Hindlimb muscle (tissue), 1 donor: ENCODE measurements around the gene HGS. TPM values are rescaled to one million over a fixed set of nuclear protein-coding genes. Genes with fewer than 3 reads are reported as not detected.

Experiments used
- DNase-seq: peaks from one replicate; pipeline ENCODE4 v3.0.0-alpha.2; 2013
- polyA plus RNA-seq: library from polyadenylated mRNA; unstranded; fragments of 120-200 nt; gene quantifications from one replicate; pipeline ENCODE4 v1.2.1, GENCODE V29; 2013; ENCODE audit not compliant: insufficient read length

The HGS gene
- polyA plus RNA-seq, 1 donor = 59.1 TPM

GRCh38 chr17:81684442-81684911 lies 666 bp downstream of the HGS start:
- no peak for DNase-seq

- no peak for DNase-seq
These were observed 1.3 kb downstream of the HGS start for GRCh38 chr17:81685108-81685507.

DNA sequence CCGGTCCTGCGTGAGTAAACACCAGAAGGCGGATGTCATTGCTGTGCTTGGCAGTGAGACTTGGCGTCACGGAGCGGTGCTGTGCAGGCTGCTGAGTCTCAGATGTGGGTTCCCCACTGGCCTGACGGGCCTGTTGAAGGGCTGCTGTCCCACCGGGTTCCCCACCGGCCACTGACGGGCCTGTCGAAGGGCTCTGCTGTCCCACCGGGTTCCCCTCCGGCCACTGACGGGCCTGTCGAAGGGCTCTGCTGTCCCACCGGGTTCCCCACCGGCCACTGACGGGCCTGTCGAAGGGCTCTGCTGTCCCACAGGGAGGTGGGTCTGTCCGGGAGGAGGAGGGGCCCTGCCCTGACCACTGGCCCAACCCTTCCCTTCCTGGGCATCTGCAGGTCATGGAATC lies 2.8 kb downstream of the HGS start:
- no peak for DNase-seq

DNA sequence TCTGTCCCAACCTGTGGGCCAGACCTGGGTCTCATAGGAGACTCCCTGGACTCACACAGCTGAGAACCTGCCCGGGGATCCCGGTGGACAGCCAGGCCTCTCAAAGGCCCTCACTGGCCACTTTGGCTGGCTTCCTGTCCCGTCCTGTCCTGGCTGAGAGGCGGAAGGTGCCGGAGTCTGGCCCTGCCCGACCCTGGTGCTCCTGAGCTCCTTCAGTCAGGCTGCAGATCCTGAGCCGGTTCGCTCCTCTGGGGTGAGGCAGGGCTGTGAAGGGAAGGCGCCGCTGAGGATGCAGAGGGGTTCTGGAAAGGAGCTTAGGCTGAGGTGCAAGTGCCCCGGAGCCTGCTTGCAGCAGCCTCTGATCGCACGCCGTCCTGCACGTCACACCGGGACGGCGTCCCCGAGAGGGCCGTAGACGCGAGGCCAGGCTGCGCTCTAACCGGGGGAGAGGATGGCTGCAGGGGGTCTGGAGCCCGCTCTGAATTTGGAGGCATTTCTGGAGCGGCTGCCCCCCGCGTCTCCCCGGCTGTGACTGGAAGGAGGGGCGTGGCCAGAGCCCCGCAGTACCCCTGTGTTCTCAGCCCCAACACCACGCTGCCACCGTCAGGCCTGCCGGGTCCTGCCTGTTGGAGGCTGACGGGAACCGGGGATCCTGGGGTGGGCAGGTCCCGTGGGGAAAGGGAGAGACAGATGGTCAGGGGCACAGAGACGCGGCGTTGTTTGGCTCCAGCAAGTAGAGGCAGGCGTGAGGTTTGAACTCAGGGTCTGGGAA lies 4.1 kb downstream of the HGS start:
- no peak for DNase-seq

GRCh38 chr17:81688616-81689015 lies 4.8 kb downstream of the HGS start:
- no peak for DNase-seq

- no peak for DNase-seq
These were observed 6.3 kb downstream of the HGS start for GRCh38 chr17:81690066-81690465.

DNA sequence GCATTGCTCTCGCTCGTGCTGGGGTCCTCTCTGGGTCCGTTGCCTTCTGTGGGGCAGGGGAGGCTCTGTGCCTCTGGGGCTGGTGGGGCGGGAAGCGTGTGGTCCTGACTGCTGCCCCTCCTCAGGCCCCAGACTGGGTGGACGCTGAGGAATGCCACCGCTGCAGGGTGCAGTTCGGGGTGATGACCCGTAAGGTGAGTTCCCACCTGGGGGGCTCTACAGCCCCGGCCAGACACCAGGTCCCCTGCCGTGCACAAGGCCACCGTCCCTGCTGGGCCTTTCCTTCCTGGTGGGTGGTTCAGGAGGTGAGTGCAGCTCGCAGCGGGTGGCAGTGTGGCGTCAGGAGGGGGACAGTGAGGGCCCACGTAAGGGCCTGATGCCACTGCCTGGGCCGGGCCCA lies 6.7 kb downstream of the HGS start:
- DNase-seq = no peak

GRCh38 chr17:81691196-81691595 lies 7.4 kb downstream of the HGS start:
- no peak for DNase-seq

- no peak for DNase-seq
These were observed 7.8 kb downstream of the HGS start for GRCh38 chr17:81691608-81692007.

DNA sequence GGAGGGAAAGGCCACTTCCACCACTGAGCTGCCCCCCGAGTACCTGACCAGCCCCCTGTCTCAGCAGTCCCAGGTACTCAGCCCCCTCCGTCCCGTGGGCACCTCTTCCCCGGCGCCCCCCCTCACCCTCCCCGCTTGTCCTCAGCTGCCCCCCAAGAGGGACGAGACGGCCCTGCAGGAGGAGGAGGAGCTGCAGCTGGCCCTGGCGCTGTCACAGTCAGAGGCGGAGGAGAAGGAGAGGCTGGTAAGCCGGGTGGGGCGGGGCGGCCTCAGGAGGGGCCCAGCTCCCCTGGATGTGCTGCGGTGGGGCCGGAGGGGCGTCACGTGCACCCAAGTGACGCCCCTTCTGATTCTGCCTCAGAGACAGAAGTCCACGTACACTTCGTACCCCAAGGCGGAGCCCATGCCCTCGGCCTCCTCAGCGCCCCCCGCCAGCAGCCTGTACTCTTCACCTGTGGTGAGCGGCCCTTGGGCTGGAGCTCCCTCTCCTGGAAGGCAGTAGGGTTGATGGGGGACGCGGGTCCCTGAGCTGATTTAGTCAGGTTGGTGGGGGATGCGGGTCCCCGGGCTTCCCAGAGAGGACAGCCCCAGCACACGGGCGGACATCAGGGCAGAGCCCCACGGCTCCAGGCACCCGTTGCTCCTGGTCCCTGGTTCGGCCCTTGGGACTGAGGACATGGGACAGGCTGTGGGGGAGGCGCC lies 9.8 kb downstream of the HGS start:
- DNase-seq = no peak

- DNase-seq = no peak
These were observed 11.0 kb downstream of the HGS start for GRCh38 chr17:81694810-81695209.

GRCh38 chr17:81695211-81695610 lies 11.4 kb downstream of the HGS start:
- no peak for DNase-seq

DNA sequence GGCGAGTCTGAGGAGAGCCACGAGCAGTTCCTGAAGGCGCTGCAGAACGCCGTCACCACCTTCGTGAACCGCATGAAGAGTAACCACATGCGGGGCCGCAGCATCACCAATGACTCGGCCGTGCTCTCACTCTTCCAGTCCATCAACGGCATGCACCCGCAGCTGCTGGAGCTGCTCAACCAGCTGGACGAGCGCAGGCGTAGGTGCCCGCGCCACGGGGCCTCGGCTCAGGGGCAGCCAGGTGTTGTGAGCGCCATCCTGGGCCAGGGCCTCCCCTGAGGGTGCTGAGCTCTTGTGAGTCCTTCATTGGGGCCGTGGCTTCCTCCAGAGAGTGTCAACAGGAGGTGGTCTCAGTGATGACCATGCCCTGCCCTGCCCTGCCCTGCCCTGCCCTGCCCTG lies 12.0 kb downstream of the HGS start:
- DNase-seq = no peak

GRCh38 chr17:81696218-81696941 lies 12.6 kb downstream of the HGS start:
- no peak for DNase-seq

DNA sequence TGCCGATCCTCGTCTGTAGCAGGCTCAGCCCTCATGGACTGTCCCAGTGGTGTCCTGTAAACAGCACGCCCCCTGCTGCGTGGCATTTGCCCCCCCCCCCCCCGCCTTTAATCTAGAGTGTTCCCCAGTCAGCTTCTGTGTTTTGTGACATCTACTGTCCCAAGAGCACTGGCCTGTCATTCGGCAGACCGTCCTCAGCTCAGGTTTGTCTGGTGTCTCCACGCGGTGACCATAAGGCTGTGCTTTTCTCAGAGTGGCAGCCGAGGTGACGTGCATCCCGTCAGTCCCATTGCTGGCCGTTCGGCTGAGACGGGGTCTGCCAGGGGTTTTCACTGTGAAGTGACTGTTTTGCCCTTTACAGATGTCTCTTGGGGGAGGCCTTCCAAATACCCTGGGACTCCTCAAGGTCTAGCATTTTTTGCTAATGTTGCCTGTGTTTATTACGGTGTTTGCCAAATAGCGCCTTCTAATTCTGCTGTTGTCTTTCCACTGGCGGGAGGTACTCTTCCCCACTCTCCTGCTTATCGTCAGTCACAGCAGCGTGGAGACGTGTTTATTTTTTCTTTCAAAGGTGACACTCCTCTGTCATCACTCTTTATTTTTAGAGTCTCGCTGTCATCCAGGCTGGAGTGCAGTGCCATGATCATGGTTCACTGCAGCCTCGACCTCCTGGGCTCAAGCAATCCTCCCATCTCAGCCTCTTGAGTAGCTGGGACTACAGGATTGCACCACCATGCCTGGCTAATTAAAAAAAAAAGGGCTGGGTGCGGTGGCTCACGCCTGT lies 13.6 kb downstream of the HGS start:
- no peak for DNase-seq

DNA sequence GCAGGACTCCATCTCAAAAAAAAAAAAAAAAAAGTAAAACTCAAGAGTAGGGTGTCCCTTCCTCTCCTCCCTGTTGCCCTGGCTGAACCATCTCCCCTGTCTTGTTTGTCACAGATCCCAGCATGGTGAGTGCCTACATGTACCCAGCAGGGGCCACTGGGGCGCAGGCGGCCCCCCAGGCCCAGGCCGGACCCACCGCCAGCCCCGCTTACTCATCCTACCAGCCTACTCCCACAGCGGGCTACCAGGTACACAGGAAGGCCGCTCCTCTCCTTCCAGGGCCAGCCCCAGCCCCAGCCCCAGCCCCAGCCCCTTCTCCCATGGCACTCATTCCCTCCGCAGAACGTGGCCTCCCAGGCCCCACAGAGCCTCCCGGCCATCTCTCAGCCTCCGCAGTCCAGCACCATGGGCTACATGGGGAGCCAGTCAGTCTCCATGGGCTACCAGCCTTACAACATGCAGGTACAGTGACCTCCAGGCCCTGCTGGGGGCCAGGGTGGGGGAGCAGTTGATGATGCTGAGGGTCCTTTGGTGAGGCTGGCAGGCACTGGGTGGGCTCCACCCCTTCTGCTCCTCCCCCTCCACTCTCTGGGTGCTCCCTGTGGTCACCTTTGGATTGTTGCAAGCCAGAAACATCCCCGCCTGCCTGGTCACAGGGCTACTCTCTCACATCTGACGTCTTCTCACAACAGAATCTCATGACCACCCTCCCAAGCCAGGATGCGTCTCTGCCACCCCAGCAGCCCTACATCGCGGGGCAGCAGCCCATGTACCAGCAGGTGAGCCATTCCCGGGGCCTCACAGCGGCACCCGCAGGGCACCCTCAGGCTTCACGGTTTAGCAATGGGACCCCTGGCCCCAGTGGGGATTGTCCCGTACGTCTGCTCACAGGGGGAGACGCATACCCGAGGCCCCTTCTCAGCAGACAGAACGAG lies 16.8 kb downstream of the HGS start:
- no peak for DNase-seq

GRCh38 chr17:81701288-81702071 lies 17.7 kb downstream of the HGS start:
- DNase-seq = no peak

DNA sequence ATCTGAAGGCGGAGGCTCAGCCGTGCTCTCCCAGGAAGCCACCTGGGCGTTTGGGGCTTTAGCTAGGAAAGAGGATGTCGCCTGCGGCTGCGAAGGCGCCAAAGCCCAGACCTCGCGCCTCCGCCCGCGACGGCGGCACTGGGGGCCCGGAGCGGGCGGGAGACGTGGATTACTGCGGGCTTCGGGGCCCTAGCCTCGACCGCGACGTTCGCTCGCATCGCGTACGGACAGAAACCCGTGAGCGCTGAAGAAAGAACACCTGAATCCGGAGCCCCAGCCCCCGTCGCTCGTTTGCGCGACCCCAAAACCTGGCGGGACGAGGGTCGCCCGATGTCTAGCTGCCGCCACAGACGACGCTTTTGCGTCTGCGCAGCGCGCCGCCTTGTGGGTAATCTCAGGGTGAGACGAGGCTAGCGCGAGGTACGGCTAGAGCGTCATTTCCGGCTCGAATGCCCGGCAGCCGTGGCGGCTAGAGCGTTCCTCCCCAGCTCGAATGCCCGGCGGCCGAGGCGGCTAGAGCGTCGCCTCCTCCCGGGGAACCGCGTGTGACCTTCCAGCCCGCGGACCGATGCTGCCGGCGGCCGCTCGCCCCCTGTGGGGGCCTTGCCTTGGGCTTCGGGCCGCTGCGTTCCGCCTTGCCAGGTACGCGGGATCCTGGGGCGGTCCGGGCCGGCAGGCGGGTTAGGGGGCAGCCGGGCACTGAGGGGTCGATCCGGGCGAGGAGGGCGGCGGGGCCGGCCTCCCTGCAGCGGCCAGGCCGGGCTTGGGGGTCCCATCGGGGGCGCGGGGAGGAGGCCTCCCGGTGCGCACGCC lies 19.3 kb downstream of the HGS start, which contains the start of gene MRPL12:
TSS of gene MRPL12 (plus strand) at position 434 of the 813 bp plus-strand sequence. CDS start at position 569, 135 bp downstream.
- DNase-seq = peak; percentile 94
